NB4 (cell line): ENCODE measurements around the gene RGS14.

Source experiments
- DNase-seq: peaks from one replicate; pipeline ENCODE4 v3.0.0; 2010; ENCODE audit warnings: low read depth
- H3K4me3 ChIP-seq: one replicate; pipeline ENCODE4 v1.5.1; 2011; ENCODE audit warnings: mild to moderate bottlenecking, low read depth, low read length, moderate library complexity
- MAX ChIP-seq: IDR thresholded peaks from 2 replicates; pipeline ENCODE4 v1.6.1; 2011; ENCODE audit warnings: low read depth, low read length
- MYC ChIP-seq: IDR thresholded peaks from 2 replicates; pipeline ENCODE4 v1.6.1; 2011; ENCODE audit warnings: low read depth, low read length
- POLR2A ChIP-seq: IDR thresholded peaks from 2 replicates; pipeline ENCODE4 v1.6.1; 2011; ENCODE audit warnings: mild to moderate bottlenecking; ENCODE audit not compliant: insufficient read length; ENCODE audit errors: extremely low read depth
- TF ChIP-seq, protein P1 (sequence below): IDR thresholded peaks from one replicate; pipeline ENCODE4 v1.5.1; 2012; ENCODE audit warnings: low read depth, low read length

Gene RGS14

GRCh38 chr5:177370488-177371119, 12.9 kb downstream of the RGS14 start:
- TF ChIP-seq MYC = no peak
- TF ChIP-seq, protein P1, sequence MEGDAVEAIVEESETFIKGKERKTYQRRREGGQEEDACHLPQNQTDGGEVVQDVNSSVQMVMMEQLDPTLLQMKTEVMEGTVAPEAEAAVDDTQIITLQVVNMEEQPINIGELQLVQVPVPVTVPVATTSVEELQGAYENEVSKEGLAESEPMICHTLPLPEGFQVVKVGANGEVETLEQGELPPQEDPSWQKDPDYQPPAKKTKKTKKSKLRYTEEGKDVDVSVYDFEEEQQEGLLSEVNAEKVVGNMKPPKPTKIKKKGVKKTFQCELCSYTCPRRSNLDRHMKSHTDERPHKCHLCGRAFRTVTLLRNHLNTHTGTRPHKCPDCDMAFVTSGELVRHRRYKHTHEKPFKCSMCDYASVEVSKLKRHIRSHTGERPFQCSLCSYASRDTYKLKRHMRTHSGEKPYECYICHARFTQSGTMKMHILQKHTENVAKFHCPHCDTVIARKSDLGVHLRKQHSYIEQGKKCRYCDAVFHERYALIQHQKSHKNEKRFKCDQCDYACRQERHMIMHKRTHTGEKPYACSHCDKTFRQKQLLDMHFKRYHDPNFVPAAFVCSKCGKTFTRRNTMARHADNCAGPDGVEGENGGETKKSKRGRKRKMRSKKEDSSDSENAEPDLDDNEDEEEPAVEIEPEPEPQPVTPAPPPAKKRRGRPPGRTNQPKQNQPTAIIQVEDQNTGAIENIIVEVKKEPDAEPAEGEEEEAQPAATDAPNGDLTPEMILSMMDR = peak; percentile 13
- DNase-seq = peak; percentile 59
- H3K4me3 ChIP-seq = no peak overlapping the region

- no peak overlapping the region for H3K4me3 ChIP-seq
- no peak for DNase-seq
Measured at GRCh38 chr5:177371120-177372033, 13.7 kb downstream of the RGS14 start.

GRCh38 chr5:177372034-177372896, 14.5 kb downstream of the RGS14 start:
- no peak overlapping the region for H3K4me3 ChIP-seq
- DNase-seq = peak; percentile 56
- no peak for TF ChIP-seq MAX
- TF ChIP-seq, protein P1 = no peak
- TF ChIP-seq POLR2A = no peak
- TF ChIP-seq MYC = no peak

More at GRCh38 chr5:177371120-177372033, 13.7 kb downstream of the RGS14 start:
- TF ChIP-seq POLR2A (no peak), MAX (no peak), MYC (no peak)
- TF ChIP-seq, protein P1 = no peak

GRCh38 chr5:177372910-177373309, 15.2 kb downstream of the RGS14 start:
- H3K4me3 ChIP-seq = no peak overlapping the region
- TF ChIP-seq MAX (no peak), POLR2A (no peak), MYC (no peak)
- TF ChIP-seq, protein P1 = no peak

GRCh38 chr5:177373806-177374205, 16.1 kb downstream of the RGS14 start:
- DNase-seq = no peak
- no peak overlapping the region for H3K4me3 ChIP-seq
- TF ChIP-seq, protein P1 = no peak
- TF ChIP-seq MYC (no peak), MAX (no peak), POLR2A (no peak)

More at GRCh38 chr5:177372910-177373309, 15.2 kb downstream of the RGS14 start:
- DNase-seq = no peak
